HK-2 (cell line): ENCODE results near the gene TRPM3.
A peak's percentile ranks its signal among the peaks of the same experiment; 100 is the strongest.
"Not testable (repeated sequence)": the region's sequence is repeated elsewhere in the genome, so short reads cannot be mapped to it uniquely, and the experiment has no call there.

Source experiments
- DNase-seq: peaks from one replicate; pipeline ENCODE4 v3.0.0-alpha.2; 2018; ENCODE audit not compliant: unreplicated experiment

Gene TRPM3

DNA sequence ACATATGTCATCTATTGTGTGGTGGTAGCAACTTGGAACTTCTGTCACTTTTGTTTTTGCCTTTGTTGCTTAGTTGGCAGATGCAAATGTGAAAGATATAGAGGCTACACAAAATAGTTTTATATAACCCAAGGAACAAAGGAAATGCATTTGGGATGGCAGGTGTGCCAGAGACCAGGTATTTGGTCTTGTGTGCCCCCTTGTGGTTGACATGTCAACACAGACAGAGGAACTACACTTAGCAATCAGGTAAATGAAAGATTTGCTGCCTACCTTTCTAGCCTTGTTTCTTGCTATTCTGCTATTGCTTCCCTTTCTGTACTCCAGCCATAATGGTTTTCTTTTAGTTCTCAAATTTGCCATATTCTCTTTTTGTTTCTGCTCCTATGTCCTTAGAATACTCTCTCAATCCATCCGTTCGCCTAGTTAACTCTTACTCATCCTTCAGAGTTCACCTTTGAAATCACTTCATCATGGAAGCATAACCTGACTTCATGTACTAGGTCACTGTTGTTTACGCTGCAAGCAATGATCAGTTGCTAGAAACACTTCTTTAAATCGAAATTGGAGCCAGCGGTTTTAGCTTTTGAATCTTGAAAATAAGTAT is 119.5 kb downstream of the TRPM3 start:
- no peak for DNase-seq

- DNase-seq: no peak
These were observed 122.5 kb downstream of the TRPM3 start for GRCh38 chr9:70998962-70999361.

DNA sequence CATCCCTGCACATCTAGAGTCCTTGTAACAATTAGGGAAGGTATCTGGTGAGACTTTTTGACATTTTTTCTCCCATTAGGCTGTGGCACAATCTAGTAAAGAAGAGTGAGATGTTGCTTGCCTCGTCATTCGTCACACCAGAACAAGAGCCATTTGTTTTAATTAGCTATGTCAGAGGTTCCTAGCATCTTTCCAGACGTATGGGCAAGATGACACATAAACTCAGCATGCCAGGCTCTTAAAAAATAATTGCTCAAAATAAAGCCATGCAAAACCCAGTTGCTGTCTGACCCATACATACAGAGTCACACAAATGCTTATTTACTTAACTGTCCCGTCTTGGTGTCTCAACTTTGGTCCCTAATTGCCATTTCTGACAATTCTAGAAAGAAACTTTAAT is 125.9 kb downstream of the TRPM3 start:
- DNase-seq: no peak

DNA sequence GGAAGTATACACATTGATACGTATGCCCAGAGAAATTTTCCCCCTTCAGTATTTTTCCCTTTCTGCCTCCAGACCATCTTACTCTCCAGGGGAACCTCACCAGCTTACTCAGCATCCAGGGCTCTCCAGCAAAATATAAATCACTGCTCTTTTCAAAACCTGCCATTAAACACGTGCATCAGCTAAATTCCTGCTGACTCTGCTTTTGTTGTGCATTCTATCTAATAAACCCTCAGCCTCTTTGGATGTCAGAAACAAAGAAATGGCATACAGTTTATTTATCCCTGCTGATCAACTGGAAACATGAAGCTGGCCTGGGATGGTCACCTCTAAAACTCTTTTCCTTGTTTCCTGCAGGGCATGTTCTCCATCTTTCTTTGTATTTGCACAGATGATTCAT is 126.8 kb downstream of the TRPM3 start:
- no peak for DNase-seq

- DNase-seq: no peak
These were observed 132.9 kb downstream of the TRPM3 start for GRCh38 chr9:70988551-70988950.

- DNase-seq: no peak
These were observed 133.4 kb downstream of the TRPM3 start for GRCh38 chr9:70987986-70988385.

GRCh38 chr9:70986984-70987383 is 134.4 kb downstream of the TRPM3 start:
- DNase-seq: no peak

DNA sequence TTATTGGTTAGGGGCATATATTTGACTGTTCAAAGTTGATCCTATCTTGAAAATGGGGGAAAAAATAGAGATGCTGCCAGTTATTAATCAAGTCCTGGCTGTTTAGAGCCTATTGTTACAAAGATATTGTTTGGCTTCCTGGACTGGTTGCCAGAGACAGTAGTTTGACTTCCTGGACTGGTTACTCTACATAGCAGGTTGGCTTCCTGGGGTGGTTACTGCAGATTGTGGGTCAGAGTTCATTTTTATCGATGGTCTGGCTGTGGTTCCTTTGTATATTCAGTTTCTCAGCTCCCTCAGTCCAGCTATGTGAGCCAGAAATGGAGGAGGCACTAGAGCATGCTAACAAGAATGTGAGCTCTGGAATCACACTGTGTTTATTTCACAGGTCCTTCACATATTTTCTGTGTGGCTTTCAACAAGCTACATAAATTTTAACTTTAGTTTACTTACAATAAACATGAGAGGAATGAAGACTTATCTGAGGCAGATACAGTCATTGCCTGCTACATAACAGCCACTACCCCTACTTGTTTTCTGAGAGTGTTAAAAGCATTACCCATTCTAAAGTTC is 137.6 kb downstream of the TRPM3 start:
- DNase-seq: no peak

DNA sequence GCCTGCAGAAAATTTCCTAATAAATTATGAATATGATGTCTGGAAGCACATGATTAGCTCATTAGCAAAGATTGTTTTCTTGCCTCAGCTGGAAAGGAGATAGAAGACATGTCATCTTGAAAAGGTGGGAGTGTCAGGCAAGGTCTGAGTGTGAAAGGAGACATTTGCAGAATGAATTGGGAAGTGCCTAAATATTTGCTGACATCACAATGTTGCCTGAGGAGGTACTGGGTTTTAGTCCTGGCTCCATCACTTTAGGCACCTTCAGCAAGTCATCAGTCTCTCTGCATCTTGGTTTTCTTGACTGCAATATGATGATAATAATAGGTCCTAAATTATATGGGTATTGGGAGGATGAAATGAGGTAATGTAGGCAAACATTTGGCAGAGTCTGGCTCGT is 140.1 kb downstream of the TRPM3 start:
- DNase-seq: no peak

- DNase-seq: no peak
These were observed 141.5 kb downstream of the TRPM3 start for GRCh38 chr9:70979966-70980365.

DNA sequence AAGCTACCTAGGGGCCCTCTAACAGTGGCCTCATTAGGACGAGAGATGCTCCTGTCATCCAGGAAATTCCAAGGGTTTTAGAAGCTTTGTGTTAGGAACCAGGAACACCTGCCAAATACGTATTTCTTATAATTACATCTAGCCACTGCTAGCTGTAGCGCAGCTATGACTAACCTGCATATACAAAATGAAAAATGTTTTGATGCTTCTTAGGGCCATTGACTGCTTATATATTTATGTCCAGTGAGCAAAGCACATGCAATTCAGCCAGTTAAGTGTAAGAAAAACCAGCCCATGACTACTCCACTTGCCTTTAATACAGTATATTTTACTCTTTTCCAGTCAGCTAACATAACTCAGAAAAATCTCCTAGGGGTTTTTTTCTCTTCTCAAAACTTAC is 143.3 kb downstream of the TRPM3 start:
- no peak for DNase-seq

DNA sequence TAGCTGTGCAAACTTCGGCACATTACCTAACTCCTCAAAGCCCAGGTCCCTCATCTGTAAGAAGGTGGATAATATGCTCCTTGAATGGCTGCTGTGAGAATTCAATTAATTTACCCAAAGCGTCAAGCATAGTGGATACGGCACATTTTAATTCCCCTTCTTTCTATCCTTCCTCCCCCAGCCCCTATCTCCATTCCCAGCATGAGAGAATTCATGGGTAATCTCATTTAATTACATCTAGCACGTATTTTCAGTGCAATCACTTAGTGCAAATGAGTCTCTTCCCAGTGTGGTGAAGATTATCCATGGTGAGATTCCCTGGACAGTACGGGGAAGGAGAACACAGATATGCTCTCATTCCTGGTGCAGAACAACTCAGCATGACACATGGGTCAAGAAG is 145.6 kb downstream of the TRPM3 start:
- DNase-seq: no peak

GRCh38 chr9:70971723-70972122 is 149.7 kb downstream of the TRPM3 start:
- DNase-seq: no peak

DNA sequence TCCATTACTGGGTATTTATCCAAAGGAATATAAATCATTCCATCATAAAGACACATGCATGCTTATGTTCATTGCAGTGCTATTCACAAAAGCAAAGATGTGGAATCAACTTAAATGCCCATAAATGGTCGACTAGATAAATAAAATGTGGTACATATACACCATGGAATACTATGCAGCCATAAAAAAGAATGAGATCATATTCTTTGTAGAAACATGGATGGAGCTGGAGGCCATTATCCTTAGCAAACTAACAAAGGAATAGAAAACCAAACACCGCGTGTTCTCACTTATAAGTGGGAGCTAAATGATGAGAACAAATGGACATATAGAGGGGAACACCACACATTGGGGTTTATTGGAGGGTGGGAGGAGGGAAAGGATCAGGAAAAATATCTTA is 155.0 kb downstream of the TRPM3 start:
- DNase-seq: not testable (repeated sequence)

- no peak for DNase-seq
These were observed 156.6 kb downstream of the TRPM3 start for GRCh38 chr9:70964861-70965260.

GRCh38 chr9:70963554-70963953 is 157.9 kb downstream of the TRPM3 start:
- no peak for DNase-seq

DNA sequence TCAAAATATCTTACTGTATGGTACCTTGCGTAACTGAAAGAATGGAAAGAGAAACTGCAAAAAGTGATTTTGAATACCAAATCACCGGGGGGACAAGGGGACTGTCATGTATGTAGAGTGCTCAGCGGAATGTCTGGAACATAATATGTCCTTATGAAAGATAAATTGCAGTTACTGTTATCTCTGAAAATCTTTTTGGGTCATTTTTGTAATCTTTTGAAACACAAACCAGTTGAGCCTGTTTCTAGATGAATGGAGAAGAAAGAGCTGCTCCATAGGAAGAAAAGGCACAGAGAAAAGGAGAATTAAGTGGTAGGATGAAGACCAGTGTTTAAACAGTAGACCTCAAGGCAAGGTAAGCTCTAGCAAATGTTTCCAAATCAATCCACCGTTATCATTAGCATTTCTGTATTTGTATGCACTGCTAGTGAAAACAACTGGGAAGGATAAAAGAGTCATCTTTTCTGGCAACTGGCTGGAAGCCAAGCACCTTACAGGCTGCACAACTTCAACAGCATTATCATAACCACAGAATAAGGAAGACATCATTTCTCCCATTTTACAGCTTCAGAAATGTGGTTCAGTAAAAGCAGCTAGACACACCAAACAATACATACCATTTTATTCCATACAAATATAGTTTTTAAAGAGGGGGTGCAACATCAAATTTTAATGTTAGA is 158.5 kb downstream of the TRPM3 start:
- no peak for DNase-seq

GRCh38 chr9:70959366-70959765 is 162.1 kb downstream of the TRPM3 start:
- DNase-seq: no peak

DNA sequence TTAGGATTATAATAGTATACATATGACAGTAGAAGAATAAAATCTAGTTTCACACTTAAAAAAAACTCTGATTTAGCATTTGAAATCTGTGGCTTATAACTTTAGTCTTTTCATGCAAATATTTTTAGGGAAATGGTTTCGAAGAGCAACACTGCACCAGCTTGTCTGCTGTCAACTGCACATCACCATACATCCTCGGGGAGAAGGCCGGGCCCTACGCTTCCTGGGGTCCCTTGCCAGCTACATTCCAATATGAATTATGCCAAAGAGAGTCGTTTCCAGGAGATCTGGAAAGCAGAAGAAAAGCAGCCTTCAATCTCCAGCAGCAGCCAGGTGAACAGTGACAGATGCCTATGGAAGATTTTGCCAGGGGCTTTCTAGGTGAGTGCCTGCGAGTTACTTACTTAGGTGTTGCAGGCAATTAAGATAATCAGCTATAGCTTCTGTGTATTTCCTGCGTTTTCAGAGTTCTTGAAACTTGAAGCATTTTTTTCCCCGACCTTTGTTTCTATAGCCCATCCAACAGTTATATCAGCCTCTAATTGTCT is 166.8 kb downstream of the TRPM3 start:
- no peak for DNase-seq

- peak; percentile 17 for DNase-seq
These were observed 167.3 kb downstream of the TRPM3 start for GRCh38 chr9:70954126-70954525.

GRCh38 chr9:70951749-70952727 is 169.4 kb downstream of the TRPM3 start:
- DNase-seq: no peak

DNA sequence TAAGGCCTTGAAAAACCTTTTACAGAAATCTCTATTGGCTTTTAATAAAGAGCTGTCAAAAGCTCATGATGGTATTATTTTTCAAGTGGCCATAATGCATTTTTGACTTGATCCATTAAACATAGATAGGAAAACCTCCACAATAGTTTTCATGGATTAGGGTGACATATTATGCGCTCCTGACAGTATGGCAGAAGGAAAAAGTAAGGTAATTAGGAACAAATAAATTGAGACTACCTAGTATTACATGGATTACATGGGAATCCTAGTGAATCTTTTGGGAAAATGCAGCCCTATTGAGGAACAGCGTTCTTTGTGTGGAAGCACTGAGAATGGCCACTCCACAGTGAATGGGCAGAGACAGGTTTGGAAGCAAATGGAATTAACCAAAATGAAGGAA is 171.2 kb downstream of the TRPM3 start:
- no peak for DNase-seq
